ENCODE results near the gene USP31.

GRCh38 chr16:23196539-23196938 lies 47.3 kb upstream of the USP31 start:
- TF ChIP-seq POLR2AphosphoS5 (IDR thresholded peaks at IDR 0.05): no peak
- TF ChIP-seq CTCF (IDR thresholded peaks at IDR 0.05): no peak
- no peak for TF ChIP-seq POLR2A (IDR thresholded peaks at IDR 0.05)

Measured in prostate gland (tissue), 2 donors.